PC-3 (cell line): ENCODE results near the gene LRRC41.

Experiments used
- EZH2 ChIP-seq: fragments of 300-600 bp; sonication (generic); IDR thresholded peaks from one replicate; pipeline ENCODE4 v1.6.1; 2017; ENCODE audit warnings: antibody characterized with exemption, mild to moderate bottlenecking, low read length; ENCODE audit not compliant: unreplicated experiment
- EZH2phosphoT487 ChIP-seq: fragments of 300-600 bp; sonication (generic); IDR thresholded peaks from 2 replicates; pipeline ENCODE4 v1.6.1; 2018; ENCODE audit warnings: mild to moderate bottlenecking, antibody characterized with exemption, low read length, borderline replicate concordance
- TF ChIP-seq, protein P1 (sequence below): fragments of 300-600 bp; sonication (generic); conservative IDR thresholded peaks from 2 replicates; pipeline ENCODE4 v1.5.1; 2017; ENCODE audit warnings: antibody characterized with exemption, low read depth, mild to moderate bottlenecking, low read length

- TF ChIP-seq, protein P1, sequence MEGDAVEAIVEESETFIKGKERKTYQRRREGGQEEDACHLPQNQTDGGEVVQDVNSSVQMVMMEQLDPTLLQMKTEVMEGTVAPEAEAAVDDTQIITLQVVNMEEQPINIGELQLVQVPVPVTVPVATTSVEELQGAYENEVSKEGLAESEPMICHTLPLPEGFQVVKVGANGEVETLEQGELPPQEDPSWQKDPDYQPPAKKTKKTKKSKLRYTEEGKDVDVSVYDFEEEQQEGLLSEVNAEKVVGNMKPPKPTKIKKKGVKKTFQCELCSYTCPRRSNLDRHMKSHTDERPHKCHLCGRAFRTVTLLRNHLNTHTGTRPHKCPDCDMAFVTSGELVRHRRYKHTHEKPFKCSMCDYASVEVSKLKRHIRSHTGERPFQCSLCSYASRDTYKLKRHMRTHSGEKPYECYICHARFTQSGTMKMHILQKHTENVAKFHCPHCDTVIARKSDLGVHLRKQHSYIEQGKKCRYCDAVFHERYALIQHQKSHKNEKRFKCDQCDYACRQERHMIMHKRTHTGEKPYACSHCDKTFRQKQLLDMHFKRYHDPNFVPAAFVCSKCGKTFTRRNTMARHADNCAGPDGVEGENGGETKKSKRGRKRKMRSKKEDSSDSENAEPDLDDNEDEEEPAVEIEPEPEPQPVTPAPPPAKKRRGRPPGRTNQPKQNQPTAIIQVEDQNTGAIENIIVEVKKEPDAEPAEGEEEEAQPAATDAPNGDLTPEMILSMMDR: no peak
- TF ChIP-seq EZH2: no peak
- no peak for TF ChIP-seq EZH2phosphoT487
These were observed 22.4 kb downstream of the LRRC41 start for GRCh38 chr1:46281021-46281420.
